Left hindlimb (tissue), 1 donor: ENCODE data around the gene GPR87.

ENCODE experiments used
- DNase-seq: peaks from one replicate; pipeline ENCODE4 v3.0.0-alpha.2; 2018

GPR87 gene, protein sequence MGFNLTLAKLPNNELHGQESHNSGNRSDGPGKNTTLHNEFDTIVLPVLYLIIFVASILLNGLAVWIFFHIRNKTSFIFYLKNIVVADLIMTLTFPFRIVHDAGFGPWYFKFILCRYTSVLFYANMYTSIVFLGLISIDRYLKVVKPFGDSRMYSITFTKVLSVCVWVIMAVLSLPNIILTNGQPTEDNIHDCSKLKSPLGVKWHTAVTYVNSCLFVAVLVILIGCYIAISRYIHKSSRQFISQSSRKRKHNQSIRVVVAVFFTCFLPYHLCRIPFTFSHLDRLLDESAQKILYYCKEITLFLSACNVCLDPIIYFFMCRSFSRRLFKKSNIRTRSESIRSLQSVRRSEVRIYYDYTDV

DNA sequence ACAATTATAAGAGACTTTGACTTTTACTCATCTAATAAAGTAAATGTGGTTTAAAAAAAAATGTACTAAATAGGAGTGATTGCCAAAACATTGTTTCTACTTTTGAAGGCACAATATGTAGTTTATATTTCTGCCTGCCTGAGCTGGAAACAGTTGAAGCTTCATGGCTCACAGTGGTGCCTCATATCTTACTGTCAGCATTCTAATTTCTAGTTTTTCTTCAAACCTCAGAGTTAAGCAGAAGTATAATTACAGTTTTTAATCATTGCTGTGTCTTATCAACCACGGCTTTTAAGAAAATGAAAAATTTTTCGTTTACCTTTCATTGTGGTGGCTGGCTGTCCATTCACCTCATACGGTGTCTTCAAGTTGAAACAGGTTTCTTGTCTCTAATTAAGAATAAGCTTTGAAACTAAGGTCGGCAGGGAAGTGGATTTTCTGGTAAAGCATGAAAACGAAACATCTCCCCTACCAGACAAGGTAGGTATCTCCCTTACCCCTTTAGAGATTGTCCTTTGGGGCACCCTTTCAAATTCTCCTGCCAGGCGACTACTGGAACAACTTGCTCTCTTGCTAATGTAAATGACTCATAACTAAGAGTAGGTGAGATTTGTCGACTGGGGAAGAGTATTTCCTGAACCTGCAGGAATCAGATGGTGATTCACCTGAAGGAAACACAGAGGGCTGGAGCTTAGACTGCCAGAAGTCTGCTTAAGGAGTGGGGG is at the start of gene GPR87:
Gene GPR87, minus strand, starts transcription at position 554 of the 725 bp plus-strand sequence. CDS start 16,720 bp downstream, outside the sequence.
- no peak for DNase-seq

DNA sequence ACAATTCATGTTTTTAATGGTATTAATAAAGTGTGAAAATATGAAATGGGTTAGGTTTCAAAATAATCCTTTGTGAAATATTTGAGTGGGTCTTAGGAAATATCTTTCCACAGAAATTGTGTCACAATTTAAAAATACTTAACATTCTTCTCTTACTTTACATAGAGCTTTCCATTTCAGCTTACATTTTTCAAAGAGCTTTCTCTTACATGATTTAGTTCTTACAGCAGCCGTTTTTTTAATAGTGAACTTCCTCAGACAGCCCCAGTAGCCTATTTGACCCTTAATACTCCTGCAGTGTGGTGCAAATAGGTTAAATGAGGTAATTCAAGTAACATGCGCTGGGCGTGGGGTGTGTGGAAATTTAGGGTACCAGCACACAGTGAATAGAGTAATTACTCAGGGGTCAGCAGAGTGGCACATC is 46.1 kb upstream of the GPR87 start:
- no peak for DNase-seq

DNA sequence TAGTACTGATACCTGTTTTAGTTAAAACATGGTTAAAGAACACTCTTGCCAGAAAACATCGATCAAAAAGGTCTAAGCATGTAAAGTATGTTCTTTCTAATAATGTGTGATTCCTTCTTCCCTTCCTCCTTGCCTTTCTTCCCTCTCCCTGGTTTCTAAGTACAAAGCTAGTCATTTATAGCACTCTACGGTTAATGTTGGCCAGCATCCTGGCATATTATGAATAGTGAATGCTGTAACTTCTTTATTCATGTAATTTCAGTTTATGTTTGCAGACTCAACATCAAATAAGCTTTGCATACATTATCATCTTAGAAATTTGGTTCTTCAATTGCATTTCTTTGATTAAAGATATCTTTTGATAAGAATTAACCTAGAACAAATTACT is 40.8 kb upstream of the GPR87 start:
- DNase-seq: no peak

DNA sequence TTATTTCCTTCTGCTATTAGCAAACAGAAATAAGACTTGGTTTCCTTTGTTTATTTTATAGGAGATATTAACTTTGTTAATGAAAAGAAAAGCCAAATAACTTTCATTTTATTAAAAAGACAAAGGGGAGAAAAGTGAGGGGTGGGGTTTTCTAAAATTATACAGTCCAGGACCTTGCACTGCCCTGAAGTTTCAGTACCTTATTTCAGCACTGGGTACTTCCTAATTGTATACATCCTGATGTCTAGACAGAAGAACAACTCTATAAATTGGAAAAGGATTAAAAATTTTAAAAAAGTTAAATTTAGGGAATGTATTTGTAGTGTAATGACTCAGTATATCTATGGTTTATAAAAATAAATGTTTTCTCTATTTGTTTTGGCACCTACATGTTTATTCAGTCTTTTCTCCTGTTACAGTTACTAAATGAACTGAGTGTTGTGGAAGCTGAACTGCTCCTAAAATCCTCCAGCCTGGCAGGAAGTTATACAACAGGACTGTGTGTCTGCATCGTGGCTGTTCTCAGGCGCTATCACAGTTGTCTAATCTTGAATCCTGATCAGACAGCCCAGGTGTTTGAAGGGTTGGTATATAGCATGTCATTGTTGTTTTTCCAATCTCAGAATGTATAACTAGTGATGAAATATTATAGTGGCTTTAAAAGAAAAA is 40.3 kb upstream of the GPR87 start:
- DNase-seq: no peak

DNA sequence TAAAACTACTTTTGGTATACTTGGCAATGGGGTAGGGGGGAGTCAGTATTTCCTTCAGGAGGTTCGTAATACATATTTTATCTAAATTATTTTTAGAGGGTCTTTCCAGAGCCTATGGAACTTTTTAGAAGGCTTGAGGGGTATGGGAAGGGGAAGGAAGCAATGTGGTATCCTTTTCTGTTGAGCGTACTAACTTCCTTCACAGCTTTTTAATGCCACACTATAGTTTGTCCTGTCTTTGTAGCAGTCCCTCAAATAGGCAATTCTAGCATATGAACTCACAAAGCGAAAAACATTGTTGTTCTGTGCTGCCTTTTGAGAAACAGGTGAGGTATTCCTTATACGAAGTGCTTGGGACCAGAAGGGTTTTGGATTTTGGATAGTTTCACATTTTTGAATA is 35.0 kb upstream of the GPR87 start:
- DNase-seq: no peak

DNA sequence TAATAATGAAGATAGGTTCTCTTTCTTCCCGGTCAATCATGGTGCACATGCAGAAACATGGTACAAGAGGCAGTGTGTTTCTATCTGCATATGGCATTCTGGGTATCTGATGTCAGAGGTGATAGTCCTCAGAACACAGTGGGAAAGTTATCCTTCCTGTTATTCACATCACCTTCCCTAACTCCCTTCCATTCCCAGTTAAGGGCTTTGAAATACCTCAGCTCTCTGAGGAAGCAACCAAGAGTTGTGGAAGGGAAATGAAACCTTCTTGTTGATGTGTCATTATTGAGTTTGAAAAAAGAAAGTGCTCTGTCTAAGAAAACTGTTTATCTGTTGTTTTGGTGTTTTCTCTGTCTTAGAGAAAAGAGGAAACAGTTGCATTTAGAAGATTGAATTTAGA is 34.6 kb upstream of the GPR87 start:
- DNase-seq: no peak

DNA sequence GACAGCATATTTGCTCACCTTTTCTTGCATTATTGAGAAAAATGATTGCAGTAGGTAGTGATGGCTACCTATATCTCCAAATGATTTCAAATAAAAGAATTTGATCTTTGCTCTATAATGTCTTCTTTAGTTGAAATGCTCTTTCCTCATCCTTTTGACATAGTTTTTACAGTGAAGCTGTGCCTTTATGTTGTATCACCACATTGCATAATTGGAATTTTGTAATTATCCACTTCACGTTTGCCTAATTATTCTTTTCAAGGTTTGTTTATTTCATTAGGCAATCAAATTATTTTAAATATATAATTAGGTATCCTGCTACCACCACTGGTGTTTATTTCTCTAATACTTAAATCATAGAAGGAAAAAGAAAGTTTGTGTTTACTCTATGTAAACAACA is 34.0 kb upstream of the GPR87 start:
- no peak for DNase-seq

DNA sequence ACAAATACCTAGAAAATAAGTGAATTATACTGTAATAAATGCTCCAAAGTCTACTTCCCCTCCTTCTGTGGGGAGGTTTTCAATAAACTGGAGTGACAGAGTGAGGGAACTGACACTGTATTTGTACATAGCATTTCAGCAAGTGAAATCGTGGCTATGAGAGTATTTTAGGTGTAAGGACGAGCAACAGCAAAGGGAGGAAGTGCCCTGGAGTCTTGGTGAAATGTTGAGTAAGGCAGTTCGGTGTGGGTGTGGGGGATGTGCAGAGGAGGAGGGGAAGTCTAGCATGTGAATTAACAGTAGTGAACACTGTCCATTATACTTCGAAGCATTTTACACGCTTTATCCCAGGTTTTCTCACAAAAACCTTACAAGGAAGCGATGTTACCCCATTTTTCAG is 30.8 kb upstream of the GPR87 start:
- no peak for DNase-seq

DNA sequence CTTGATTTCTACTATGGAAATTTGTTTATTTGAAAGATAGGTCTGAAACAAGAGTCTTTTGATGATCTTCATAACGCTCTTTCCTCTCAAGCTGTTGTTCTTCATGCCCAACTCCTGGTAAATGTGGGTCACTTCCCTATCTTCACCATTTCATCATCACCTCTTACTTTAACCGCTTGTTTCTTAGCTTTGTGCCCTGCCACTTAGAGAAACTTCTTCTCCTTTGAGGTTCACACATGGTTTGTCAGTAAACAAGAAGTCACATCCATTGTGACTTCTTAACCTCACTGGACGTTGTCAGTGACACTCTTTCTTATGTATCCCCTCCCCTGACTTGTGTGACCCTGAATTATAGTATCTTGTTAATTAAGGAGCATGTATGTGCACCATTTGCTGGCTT is 29.7 kb upstream of the GPR87 start:
- no peak for DNase-seq

DNA sequence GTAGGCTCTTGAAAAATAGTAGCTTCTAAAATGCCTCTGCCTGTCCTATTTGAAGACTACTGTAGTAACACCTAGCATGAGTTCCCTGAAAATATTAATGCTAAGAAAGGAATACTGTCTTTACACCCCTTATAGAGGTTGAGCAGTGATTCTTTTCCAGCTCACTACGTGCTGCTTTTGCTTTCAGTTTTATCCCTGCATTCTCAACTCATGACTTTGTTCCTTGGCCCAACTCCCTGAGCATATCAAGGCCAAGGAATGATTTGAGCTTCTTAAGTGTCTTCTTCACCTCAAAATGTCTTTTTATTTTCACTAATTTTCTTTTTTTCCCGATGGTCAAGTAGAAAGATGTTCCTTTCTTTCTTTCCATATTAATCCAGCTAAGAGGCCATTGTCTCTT is 29.2 kb upstream of the GPR87 start:
- no peak for DNase-seq

DNA sequence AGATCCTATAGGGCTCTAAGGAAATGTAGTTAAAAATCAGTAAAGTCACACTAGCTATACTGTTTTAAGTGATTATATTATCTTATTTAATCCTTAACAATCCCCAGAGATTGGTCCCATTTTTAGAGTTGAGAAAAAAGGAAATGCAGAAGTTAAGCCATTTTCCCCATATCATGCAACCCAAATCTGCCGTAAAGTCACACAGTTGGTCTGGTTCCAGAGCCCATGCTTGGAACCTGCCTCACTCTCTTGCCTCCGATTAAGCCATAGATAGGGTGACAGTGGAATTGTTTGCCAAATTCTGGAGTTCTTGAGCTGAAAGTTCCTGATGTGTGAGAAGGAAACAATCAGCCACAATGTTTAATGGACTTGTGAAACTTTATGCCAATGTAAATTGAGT is 15.1 kb upstream of the GPR87 start:
- no peak for DNase-seq

DNA sequence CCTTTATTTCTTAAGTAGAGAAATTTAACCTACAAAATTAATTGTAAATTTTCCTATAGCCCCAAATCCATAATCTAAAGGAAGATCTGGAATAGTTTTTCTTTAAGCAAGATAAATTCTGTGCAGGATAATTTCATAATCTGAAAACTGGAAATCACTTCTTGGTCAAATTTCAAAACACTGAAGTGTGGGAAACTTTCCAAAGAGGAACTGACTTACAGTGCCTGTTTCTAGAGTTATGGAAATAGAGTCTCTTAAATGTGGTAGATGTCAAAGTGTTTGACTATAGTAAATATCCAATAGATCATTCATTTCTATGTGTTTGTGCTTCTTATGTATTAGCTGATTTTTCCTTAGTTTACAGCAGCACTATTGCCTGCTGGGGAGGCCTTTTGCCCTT is 14.3 kb upstream of the GPR87 start:
- no peak for DNase-seq

DNA sequence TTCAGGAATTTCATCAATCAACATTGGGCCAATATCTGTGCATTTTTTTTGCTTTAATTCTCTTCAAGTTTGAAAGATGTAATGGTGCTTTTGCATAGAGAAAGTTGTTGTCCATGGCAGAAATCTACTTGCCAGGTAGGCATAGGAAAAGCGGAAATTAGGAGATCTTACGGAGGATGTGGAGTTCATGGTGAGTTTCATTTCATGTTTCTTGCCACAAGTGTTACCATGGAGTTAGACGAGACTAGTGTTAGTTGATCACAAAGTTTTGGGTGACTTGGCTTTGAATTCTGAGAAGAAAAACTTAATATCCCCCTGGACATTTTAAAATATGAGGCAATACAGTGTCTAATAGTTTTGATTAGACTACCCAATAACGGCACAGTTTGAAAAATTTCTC is 13.8 kb upstream of the GPR87 start:
- DNase-seq: no peak

DNA sequence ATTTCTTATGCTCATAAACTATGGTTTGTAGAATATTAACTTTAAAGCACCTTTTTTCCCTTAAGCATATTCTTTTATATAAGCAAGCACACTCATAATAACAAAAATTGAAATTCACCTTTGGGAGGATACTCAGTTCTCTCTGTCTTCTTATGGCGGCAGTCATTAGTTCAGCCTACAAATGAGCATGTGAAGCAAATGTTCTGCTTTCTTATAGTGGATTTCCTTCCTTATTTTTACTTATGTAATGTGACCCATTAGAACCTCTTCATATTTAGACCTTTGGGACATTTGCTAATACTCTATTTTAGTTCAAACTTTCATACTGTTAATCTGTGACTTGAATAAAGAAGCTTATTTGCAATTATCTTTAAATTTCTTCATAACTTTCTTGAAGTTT is 12.7 kb upstream of the GPR87 start, which contains the start of gene P2RY13:
Gene P2RY13, minus strand, starts transcription at position 187 of the 400 bp plus-strand sequence. Its CDS starts 21 bp downstream, at position 166.
- no peak for DNase-seq

DNA sequence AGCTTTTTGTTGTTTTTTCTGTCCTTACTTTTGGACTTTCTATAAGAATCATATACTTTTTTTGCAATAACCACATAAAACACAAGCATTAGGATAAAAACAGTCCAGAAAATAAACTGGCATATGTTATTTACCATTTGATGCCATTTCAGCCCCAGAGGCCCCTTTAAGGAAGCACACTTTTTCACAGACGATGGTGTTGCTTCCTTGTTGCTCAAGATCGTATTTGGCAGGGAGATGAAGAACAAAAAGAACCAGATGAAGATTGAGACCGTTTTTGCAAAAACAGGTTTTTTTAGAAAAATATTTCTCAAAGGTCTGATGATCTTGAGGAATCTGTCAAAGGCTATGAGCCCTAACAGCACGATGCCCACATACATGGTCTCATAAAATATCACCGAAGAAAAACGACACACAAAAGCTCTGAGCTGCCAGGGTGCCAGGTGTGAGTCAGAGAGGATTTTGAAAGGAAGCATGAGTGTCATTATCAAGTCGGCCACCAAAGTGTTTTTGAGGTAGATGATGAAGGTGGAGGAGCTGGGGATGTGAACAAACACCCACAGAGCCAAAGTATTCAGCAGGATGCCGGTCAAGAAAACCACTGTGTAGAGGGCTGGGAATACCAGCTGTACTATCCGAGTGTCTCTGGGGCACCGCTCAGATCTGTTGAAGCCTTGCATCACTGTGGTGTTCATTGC is 11.8 kb upstream of the GPR87 start:
- DNase-seq: no peak

DNA sequence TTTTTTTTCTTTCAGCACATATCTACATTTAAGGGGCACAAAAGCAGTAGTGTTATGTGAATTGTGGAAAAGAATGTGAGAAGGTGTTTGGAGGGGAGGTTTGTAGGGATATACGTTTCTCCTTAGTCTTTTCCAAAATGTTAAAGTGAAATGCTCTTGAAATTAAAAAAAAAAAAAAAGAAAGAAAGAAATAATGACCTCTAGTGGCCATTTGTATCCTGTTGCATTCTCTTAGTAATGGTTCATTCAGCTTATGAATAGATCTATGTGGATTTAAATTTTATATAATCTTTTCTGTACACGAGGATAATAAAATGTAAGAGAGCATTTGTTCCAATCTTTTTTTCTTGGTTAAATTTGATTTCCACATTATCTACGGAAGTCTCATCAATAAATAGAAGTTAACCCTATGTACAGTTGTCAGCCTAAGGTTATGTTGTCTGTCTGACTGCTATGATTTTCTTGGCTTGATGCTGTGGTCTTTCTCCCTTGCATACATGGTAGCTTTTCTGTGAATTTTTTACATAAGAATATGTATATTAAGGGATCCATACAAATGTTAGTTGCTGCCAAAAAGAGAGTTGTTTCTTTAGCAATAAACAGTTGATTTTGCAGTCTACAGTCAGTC is 11.1 kb upstream of the GPR87 start:
- DNase-seq: no peak

DNA sequence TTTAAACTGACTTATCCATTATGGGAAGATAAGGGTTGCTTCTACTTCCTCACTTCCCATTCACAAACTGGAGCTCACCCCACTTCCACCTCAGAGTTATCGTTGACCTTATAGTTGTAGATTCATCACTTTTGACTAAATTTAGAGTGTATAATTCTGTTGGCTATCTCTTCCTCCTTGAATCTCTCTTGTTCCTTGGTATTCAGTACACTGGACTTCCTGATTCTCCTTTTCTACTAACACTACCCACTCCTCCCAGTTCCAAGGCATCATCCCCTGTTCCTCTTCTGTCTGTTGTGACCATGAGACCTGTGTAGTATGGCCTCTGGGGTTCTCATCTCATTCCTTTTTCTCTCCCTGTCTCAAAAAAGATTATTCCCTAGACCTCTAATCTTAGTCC is 5.9 kb upstream of the GPR87 start:
- DNase-seq: no peak

DNA sequence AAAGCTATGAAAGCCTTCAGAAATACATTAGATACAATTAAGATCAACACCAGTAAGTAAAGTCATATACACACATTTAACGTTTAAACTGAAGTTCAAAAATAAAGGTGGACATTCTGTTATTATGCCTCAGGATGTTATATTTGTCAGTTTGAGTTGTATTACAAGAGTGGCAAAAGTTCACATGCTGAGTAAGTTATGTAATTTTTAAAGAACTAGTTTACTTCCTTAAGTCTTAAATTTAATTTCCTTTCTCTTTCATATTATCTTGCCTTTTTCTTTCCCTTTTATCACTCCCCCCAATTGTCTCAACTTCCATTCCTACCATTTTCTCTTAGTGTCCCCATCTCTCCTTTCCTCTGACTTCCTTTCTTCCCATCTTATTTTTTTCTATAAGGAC is 4.9 kb upstream of the GPR87 start:
- DNase-seq: no peak

DNA sequence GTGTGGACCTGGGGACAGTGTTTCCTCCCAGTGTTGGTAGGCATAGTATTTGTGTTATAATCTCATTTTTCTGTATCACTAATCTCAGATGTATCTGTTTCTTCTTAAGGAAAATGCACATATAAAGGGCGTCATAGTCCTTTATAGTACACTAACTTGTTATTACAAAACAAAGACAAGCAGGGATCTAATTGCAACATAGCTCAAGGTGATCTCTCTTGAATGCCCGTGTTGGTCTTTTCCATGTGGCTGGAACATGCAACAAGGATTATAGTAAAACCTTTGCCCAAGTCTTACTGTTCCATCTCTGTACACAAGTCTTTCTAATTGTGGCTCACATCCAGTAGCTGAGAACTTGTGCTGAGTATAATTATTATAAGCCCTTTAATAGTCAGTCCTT is 3.5 kb upstream of the GPR87 start:
- DNase-seq: no peak

DNA sequence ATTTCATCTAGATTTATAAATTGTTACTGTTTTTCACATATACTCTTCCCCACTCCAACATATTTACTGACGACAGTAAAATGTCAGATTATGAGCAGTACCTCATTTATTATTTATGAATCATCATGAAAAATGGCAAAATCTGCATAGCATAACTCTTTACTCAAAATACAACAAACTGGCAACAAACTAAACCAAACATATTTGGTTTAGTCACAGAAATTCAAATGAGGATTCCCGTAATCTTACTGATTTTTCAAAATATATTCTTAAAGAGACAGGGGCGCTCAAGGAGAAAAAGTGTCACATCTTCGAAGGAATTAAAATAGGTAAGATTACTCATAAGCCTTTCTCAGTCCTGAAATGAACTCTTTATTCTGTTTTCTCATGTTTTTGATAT is 3.0 kb upstream of the GPR87 start:
- no peak for DNase-seq

DNA sequence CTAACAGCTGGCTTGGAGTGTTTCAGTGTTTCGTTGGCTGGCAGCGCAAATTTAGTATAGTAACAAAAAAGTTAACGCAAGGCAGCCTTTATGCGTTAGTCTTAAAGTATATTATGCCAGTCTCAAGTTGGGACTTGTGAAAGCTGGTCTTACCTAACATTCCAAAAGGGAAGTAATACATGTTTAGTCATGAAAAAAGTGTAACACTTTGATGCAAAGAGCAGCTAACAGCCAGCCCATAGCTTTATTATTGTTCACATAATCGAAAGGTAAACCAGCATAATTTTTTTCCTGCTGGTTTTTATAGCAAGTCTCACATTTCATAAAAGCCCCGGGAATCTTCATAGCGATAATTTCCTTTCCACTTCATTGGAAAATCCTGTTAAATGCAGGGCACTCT is 2.4 kb upstream of the GPR87 start:
- no peak for DNase-seq

DNA sequence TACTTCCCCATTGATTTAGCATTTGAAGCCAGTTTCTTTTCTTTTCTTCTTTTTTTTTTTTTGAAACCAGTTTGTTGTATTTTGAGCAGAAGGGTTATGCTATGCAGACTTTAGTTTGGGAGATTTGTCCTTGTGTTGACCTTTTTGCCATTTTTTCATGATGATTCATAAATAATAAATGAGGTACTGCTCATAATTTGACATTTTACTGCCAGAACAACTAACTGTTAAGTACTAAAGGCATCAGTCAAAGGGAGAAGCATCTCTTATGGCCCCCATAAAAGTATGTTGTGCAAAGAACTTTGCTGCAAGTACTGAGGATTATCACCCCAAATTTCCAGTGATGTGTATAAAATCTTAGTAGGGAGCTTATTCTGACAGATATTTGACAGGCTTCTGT is 1.7 kb upstream of the GPR87 start:
- no peak for DNase-seq

DNA sequence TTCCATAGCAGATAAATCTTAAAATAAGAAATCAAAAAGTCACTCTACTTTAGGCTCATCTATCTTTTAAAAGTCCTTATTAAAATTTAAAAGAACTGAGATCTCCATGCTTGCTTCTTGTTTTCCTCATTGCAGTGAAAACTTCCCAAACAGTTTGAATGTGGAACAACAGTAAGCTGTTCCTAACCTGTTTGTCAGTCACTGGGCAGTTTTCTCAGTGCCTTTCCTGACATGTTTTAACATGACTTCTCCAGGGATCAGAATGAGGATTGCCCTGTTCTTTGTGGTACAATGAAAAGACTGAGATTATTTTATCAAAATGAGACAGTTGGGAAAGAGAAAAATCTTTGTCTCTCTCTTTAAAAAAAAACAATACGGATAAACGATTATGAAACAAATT is 774 bp downstream of the GPR87 start:
- no peak for DNase-seq
